Liver (tissue), 3 donors: Measurements from ENCODE around the gene CHD5.

Experiments
- EGR1 ChIP-seq, 2 donors: IDR thresholded peaks; 2 replicates each; pipeline ENCODE4 v1.6.1; 2016 to 2018; ENCODE audit warnings: antibody characterized with exemption in 2 of 2, low read depth in 2 of 2
- FOXA1 ChIP-seq: IDR thresholded peaks from 2 replicates; pipeline ENCODE4 v1.6.1; 2016; ENCODE audit warnings: antibody characterized with exemption
- GABPA ChIP-seq, 2 donors: IDR thresholded peaks in 1 of 2; conservative IDR thresholded peaks in 1 of 2; 2 replicates each; pipeline ENCODE4 v1.6.1; 2016; ENCODE audit warnings: antibody characterized with exemption in 2 of 2, mild to moderate bottlenecking in 1 of 2, moderate library complexity in 1 of 2
- RXRA ChIP-seq, 2 donors: IDR thresholded peaks; 2 replicates each; pipeline ENCODE4 v1.6.1; 2017 to 2018; ENCODE audit warnings: antibody characterized with exemption in 2 of 2, mild to moderate bottlenecking in 1 of 2
- TAF1 ChIP-seq: conservative IDR thresholded peaks from 2 replicates; pipeline ENCODE4 v1.6.1; 2016; ENCODE audit warnings: antibody characterized with exemption, mild to moderate bottlenecking
- TF ChIP-seq, protein P1 (sequence below): fragments of 150-350 bp; IDR thresholded peaks from 2 replicates; pipeline ENCODE4 v1.5.1; 2017; ENCODE audit warnings: improper control_type of control experiment, low read depth, low read length; ENCODE audit not compliant: missing input control
- TF ChIP-seq, protein P2 (sequence below): IDR thresholded peaks from 2 replicates; pipeline ENCODE4 v1.6.1; 2016; ENCODE audit warnings: antibody characterized with exemption
- donor health status: healthy.
- donor health status: healthy.

DNA sequence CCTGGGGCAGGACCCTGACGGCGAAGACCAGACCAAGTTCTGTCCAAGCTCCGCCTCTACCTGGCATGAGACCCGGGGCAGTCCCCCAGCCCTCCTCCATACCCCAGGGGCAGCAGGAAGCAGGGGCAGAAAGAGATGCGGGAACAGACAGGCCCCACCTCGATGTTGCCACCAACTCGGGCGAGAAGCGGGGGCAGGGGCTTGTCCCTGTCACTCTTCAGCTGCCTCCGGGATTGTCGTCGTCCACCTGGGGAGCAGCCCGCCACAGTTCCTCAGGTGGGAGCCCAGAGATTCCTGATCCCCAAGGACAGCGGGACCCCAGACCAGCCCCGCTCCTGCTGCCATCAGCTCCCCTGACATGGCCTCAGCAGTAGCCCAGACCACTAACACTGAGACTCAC is 54.8 kb downstream of the CHD5 start:
- TF ChIP-seq, protein P1, sequence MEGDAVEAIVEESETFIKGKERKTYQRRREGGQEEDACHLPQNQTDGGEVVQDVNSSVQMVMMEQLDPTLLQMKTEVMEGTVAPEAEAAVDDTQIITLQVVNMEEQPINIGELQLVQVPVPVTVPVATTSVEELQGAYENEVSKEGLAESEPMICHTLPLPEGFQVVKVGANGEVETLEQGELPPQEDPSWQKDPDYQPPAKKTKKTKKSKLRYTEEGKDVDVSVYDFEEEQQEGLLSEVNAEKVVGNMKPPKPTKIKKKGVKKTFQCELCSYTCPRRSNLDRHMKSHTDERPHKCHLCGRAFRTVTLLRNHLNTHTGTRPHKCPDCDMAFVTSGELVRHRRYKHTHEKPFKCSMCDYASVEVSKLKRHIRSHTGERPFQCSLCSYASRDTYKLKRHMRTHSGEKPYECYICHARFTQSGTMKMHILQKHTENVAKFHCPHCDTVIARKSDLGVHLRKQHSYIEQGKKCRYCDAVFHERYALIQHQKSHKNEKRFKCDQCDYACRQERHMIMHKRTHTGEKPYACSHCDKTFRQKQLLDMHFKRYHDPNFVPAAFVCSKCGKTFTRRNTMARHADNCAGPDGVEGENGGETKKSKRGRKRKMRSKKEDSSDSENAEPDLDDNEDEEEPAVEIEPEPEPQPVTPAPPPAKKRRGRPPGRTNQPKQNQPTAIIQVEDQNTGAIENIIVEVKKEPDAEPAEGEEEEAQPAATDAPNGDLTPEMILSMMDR, result no peak
- TF ChIP-seq TAF1, result no peak
- TF ChIP-seq FOXA1, result no peak
- TF ChIP-seq EGR1 (IDR thresholded peaks at IDR 0.05; ENCODE audit: low read depth in 2 of 2), result no peak
- TF ChIP-seq, protein P2, sequence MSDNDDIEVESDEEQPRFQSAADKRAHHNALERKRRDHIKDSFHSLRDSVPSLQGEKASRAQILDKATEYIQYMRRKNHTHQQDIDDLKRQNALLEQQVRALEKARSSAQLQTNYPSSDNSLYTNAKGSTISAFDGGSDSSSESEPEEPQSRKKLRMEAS, result no peak
- no peak for TF ChIP-seq GABPA (IDR thresholded peaks at IDR 0.05 in 1 of 2, conservative IDR thresholded peaks at IDR 0.05 in 1 of 2)
- no peak for TF ChIP-seq RXRA (IDR thresholded peaks at IDR 0.05)
